ENCODE results near the gene TAX1BP3. TPM values are rescaled to one million over a fixed set of nuclear protein-coding genes. Genes with fewer than 3 reads are reported as not detected.

The TAX1BP3 gene
- total RNA-seq, 4 donors from 2014 or later, result 183 to 303 (median 249) TPM

GRCh38 chr17:3665834-3666233 is 2.5 kb downstream of the TAX1BP3 start:
- DNase-seq (ENCODE audit: low spot score in 2 of 2), result no peak
- Histone ChIP-seq H3K36me3 (peaks cover 0 to 43% (median 0%) of the 10 kb centered on the region in 3 donors), H3K9me3 (no peaks in the 10 kb centered on the region), H3K4me3 (peak overlapping the region in 1 of 4 donors; percentile 99), H3K27me3 (no peaks in the 10 kb centered on the region), H3K27ac (peak overlapping the region; percentile 84 to 99 (median 94)), H3K4me1 (peaks cover 0 to 67% (median 26%) of the 10 kb centered on the region in 4 donors)
- TF ChIP-seq POLR2A (IDR thresholded peaks at IDR 0.05) (no peak), CTCF (IDR thresholded peaks at IDR 0.05) (no peak), EP300 (IDR thresholded peaks at IDR 0.05) (no peak)
- WGBS, 2 donors, result 54 to 75% methylated on average over 5 of the region's 5 CpGs

GRCh38 chr17:3663102-3664011 is 5.0 kb downstream of the TAX1BP3 start:
- Histone ChIP-seq H3K4me3 (no peak overlapping the region), H3K36me3 (peaks cover 0 to 36% (median 0%) of the 10 kb centered on the region in 3 donors), H3K4me1 (peaks cover 4 to 76% (median 38%) of the 10 kb centered on the region in 4 donors), H3K27ac (peak overlapping the region; percentile 12 to 99 (median 68)), H3K27me3 (no peaks in the 10 kb centered on the region), H3K9me3 (no peaks in the 10 kb centered on the region)
- WGBS, 2 donors, result 84 to 86% methylated on average over 23 to 33 of the region's 33 CpGs
- TF ChIP-seq EP300 (IDR thresholded peaks at IDR 0.05) (no peak), CTCF (IDR thresholded peaks at IDR 0.05) (no peak), POLR2A (IDR thresholded peaks at IDR 0.05) (no peak)
- DNase-seq (ENCODE audit: low spot score in 2 of 2), result no peak

GRCh38 chr17:3660311-3660891 is 8.0 kb downstream of the TAX1BP3 start:
- peak overlapping the region; percentile 54 to 99 (median 82) for H3K27ac ChIP-seq
- H3K4me3 ChIP-seq, result no peak overlapping the region
- peaks cover 4 to 81% (median 26%) of the 10 kb centered on the region in 4 donors for H3K4me1 ChIP-seq
- WGBS, 2 donors, result 44 to 56% methylated on average over 14 to 20 of the region's 23 CpGs
- TF ChIP-seq CTCF (IDR thresholded peaks at IDR 0.05) (no peak), EP300 (IDR thresholded peaks at IDR 0.05) (no peak), POLR2A (IDR thresholded peaks at IDR 0.05) (no peak)
- peaks cover 0 to 54% (median 0%) of the 10 kb centered on the region in 3 donors for H3K36me3 ChIP-seq
- no peaks in the 10 kb centered on the region for H3K27me3 ChIP-seq
- H3K9me3 ChIP-seq, result no peaks in the 10 kb centered on the region
- no peak for DNase-seq (ENCODE audit: low spot score in 2 of 2)

- Histone ChIP-seq H3K27me3 (no peaks in the 10 kb centered on the region), H3K4me1 (peaks cover 4 to 81% (median 26%) of the 10 kb centered on the region in 4 donors), H3K36me3 (peaks cover 0 to 50% (median 0%) of the 10 kb centered on the region in 3 donors), H3K4me3 (no peak overlapping the region), H3K27ac (peak overlapping the region; percentile 54 to 99 (median 82)), H3K9me3 (no peaks in the 10 kb centered on the region)
- 11 to 17% methylated on average over 12 to 19 of the region's 22 CpGs for WGBS, 2 donors
- TF ChIP-seq POLR2A (IDR thresholded peaks at IDR 0.05) (peak in 1 of 2 donors; percentile 34), EP300 (IDR thresholded peaks at IDR 0.05) (peak in 1 of 2 donors; percentile 95), CTCF (IDR thresholded peaks at IDR 0.05) (peak in 4 of 5 experiments; percentile 5 to 66 (median 36))
- DNase-seq (ENCODE audit: low spot score in 2 of 2), result peak; percentile 71 to 74
Observed at GRCh38 chr17:3659541-3660111, 8.8 kb downstream of the TAX1BP3 start.

Data from tibial nerve (tissue), 4 donors.